HEK293T (cell line): ENCODE measurements around the gene SLC24A4.
"Not testable (repeated sequence)": the region's sequence is repeated elsewhere in the genome, so short reads cannot be mapped to it uniquely, and the experiment has no call there.

ENCODE experiments used
- CTCF ChIA-PET: fragments of 350-600 bp; formaldehyde crosslinking; extraction: SDS; loops from one replicate; lab custom pipeline; 2021; ENCODE audit warnings: antibody characterized with exemption, inconsistent platforms; lab: Yijun Ruan, JAX
- POLR2A ChIA-PET: fragments of 350-600 bp; formaldehyde crosslinking; extraction: SDS; loops from one replicate; lab custom pipeline; 2020; ENCODE audit warnings: antibody characterized with exemption, inconsistent platforms; lab: Yijun Ruan, JAX
- DNase-seq: peaks from one replicate; pipeline ENCODE4 v3.0.0; 2012; ENCODE audit warnings: mixed read lengths; ENCODE audit errors: extremely low spot score
- ARNT ChIP-seq: fragments of 450-650 bp; IDR thresholded peaks from 2 replicates; pipeline ENCODE4 v1.6.1; 2017; ENCODE audit warnings: mild to moderate bottlenecking
- BHLHE40 ChIP-seq: fragments of 450-650 bp; IDR thresholded peaks from 2 replicates; pipeline ENCODE4 v1.6.1; 2016; ENCODE audit warnings: mild to moderate bottlenecking, moderate library complexity, borderline replicate concordance
- CTBP1 ChIP-seq: fragments of 450-650 bp; IDR thresholded peaks from 2 replicates; pipeline ENCODE4 v1.6.1; 2016; ENCODE audit warnings: borderline replicate concordance
- ELF4 ChIP-seq: fragments of 450-650 bp; IDR thresholded peaks from 2 replicates; pipeline ENCODE4 v1.6.1; 2017; ENCODE audit warnings: antibody characterized with exemption
- FOXA1 ChIP-seq: fragments of 450-650 bp; IDR thresholded peaks from 2 replicates; pipeline ENCODE4 v1.6.1; 2016; ENCODE audit warnings: mild to moderate bottlenecking
- FOXK2 ChIP-seq: fragments of 450-650 bp; IDR thresholded peaks from 2 replicates; pipeline ENCODE4 v1.6.1; 2016; ENCODE audit warnings: mild to moderate bottlenecking
- FOXM1 ChIP-seq: fragments of 450-650 bp; IDR thresholded peaks from 2 replicates; pipeline ENCODE4 v1.6.1; 2017; ENCODE audit warnings: mild to moderate bottlenecking, borderline replicate concordance
- HDGF ChIP-seq: fragments of 450-650 bp; IDR thresholded peaks from 2 replicates; pipeline ENCODE4 v1.6.1; 2017; ENCODE audit warnings: antibody characterized with exemption, borderline replicate concordance
- L3MBTL2 ChIP-seq: fragments of 450-650 bp; conservative IDR thresholded peaks from 2 replicates; pipeline ENCODE4 v1.6.1; 2016; ENCODE audit warnings: mild to moderate bottlenecking
- LEF1 ChIP-seq: fragments of 450-650 bp; IDR thresholded peaks from 2 replicates; pipeline ENCODE4 v1.6.1; 2017; ENCODE audit warnings: mild to moderate bottlenecking, borderline replicate concordance
- NFRKB ChIP-seq: fragments of 450-650 bp; IDR thresholded peaks from 2 replicates; pipeline ENCODE4 v1.6.1; 2016; ENCODE audit warnings: mild to moderate bottlenecking, moderate library complexity
- SP1 ChIP-seq: fragments of 450-650 bp; IDR thresholded peaks from 2 replicates; pipeline ENCODE4 v1.6.1; 2017
- SUZ12 ChIP-seq: fragments of 450-650 bp; IDR thresholded peaks from 2 replicates; pipeline ENCODE4 v1.6.1; 2016; ENCODE audit warnings: mild to moderate bottlenecking
- TARDBP ChIP-seq: fragments of 450-650 bp; IDR thresholded peaks from 2 replicates; pipeline ENCODE4 v1.6.1; 2016
- ZNF384 ChIP-seq: fragments of 450-650 bp; IDR thresholded peaks from 2 replicates; pipeline ENCODE4 v1.6.1; 2016
- TF ChIP-seq, protein P1 (sequence below): fragments of 450-650 bp; IDR thresholded peaks from 2 replicates; pipeline ENCODE4 v1.6.1; 2016

SLC24A4 gene

DNA sequence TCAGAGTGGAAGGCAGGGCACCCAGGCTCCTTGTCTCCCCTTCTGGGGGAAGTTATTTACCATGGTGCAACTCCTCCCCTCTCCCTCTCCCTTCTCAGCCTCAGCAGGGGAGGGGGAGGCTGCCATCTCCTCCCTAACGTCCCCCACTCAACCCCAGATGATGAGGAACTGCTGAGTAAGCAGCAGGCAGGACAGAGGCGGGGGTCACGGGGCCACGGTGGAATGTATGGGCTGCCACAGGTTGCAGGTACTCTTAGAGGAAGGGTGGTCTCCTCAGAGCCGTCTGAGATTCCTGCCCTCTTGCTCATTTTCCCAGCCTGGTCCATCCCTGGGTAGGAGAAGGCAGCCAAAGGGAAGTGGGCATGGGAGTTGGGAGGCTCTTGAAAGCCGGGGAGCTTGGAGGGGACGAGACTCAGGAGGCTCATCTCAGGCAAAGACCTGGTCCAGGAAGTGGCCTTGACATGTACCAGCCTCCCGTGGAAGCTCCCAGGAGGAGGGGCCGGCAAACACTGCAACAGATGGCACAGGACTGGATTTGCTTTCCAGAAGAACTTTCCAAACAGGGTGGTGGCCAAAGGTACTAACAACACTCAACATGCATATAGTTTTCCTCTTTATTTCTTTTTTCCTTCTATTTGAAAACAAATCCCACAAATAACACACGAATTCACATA is 209.7 kb downstream of the SLC24A4 start:
- no peak for DNase-seq
- POLR2A ChIA-PET: no interaction called here
- TF ChIP-seq, protein P1, sequence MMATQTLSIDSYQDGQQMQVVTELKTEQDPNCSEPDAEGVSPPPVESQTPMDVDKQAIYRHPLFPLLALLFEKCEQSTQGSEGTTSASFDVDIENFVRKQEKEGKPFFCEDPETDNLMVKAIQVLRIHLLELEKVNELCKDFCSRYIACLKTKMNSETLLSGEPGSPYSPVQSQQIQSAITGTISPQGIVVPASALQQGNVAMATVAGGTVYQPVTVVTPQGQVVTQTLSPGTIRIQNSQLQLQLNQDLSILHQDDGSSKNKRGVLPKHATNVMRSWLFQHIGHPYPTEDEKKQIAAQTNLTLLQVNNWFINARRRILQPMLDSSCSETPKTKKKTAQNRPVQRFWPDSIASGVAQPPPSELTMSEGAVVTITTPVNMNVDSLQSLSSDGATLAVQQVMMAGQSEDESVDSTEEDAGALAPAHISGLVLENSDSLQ: no peak
- TF ChIP-seq SP1 (no peak), NFRKB (no peak), L3MBTL2 (no peak), SUZ12 (no peak), ZNF384 (no peak), ARNT (no peak), TARDBP (no peak)
- CTCF ChIA-PET: interaction anchor here (0.8 kb wide), 1 partner anchor 411 kb away, joined by 4 read pairs; the partner anchor contains the start of genes CPSF2 and NDUFB1

GRCh38 chr14:92534932-92535643 is 212.1 kb downstream of the SLC24A4 start:
- TF ChIP-seq SP1 (no peak), ARNT (no peak), TARDBP (no peak), CTBP1 (no peak), FOXA1 (no peak), NFRKB (no peak), HDGF (no peak), BHLHE40 (no peak)
- DNase-seq: no peak
- POLR2A ChIA-PET: no interaction called here
- CTCF ChIA-PET: interaction anchor here (0.6 kb wide), 1 partner anchor 57 kb away, joined by 3 read pairs; no protein-coding TSS in a partner anchor

- CTCF ChIA-PET, POLR2A ChIA-PET, DNase-seq: not testable (repeated sequence)
Observed at GRCh38 chr14:92536231-92536630, 213.3 kb downstream of the SLC24A4 start.

DNA sequence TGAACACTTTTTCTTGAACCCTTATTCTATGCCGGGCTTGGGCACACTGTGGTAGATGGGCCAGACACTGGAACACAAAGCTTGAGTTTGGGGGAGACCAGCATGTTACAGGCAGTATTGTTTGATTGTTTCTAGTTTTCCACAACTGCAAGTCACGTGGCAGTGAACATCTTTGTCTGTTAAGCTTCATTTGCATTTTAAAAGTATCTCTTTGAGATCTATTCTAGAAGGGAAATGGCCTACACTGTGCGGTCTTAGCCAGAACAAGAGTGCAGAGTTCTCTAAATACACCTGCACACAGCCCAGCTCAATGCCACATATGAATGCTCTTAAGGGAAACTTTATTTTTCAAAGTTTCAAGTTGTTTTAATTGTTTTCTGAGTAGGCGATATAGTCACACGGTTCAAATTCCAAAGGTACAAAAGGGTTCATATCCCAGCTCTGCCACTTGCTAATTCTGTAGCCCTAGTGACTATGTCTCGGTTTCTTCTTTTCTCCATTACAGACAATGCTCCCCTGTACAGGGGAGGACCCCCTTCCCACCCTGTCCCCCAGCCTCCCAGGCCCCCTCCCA is 215.5 kb downstream of the SLC24A4 start:
- ChIA-PET CTCF (no interaction called here), POLR2A (no interaction called here)
- no peak for DNase-seq
- TF ChIP-seq, protein P1: no peak
- TF ChIP-seq CTBP1: no peak
- no peak for TF ChIP-seq NFRKB

DNA sequence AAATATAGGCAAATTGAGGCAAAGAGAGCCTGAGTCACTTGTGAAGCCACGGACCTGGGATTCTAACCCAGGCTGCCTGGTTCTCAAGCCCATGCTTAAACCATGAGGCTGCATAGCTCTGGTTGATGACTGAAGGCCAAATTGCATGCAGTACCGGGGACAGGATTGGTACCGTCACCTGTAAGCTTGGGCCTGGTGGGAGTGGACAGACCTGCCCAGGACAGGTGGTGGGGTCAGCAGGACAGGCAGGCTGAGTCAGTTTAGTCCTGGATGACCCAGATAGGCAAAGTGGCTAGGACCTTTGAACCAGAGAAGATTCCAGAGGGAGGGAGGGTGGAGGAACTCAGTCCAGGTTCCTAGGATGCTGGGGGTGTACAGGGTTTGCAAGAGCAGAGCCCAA is 216.5 kb downstream of the SLC24A4 start:
- POLR2A ChIA-PET: no interaction called here
- no peak for DNase-seq
- TF ChIP-seq FOXA1 (no peak), BHLHE40 (no peak), HDGF (no peak), TARDBP (no peak), ELF4 (no peak), ARNT (no peak), SP1 (no peak), LEF1 (no peak), SUZ12 (no peak), CTBP1 (no peak), FOXM1 (no peak), L3MBTL2 (no peak), FOXK2 (no peak), ZNF384 (no peak), NFRKB (no peak)
- TF ChIP-seq, protein P1: no peak
- CTCF ChIA-PET: no interaction called here

GRCh38 chr14:92539875-92540274 is 216.9 kb downstream of the SLC24A4 start:
- DNase-seq: no peak
- TF ChIP-seq FOXA1 (no peak), ELF4 (no peak), SUZ12 (no peak), ARNT (no peak), LEF1 (no peak), SP1 (no peak), L3MBTL2 (no peak), NFRKB (no peak), BHLHE40 (no peak), CTBP1 (no peak), ZNF384 (no peak), HDGF (no peak), FOXM1 (no peak), FOXK2 (no peak), TARDBP (no peak)
- TF ChIP-seq, protein P1: no peak
- CTCF ChIA-PET: no interaction called here
- POLR2A ChIA-PET: no interaction called here
